HG03064 (cell line): ENCODE measurements around the gene ARMC8.

ENCODE experiments used
- ATAC-seq: cut with Tn5 transposase; IDR thresholded peaks from one replicate; pipeline ENCODE4 v1.9.1; 2021; ENCODE audit warnings: low read depth; ENCODE audit not compliant: unreplicated experiment

The ARMC8 gene

DNA sequence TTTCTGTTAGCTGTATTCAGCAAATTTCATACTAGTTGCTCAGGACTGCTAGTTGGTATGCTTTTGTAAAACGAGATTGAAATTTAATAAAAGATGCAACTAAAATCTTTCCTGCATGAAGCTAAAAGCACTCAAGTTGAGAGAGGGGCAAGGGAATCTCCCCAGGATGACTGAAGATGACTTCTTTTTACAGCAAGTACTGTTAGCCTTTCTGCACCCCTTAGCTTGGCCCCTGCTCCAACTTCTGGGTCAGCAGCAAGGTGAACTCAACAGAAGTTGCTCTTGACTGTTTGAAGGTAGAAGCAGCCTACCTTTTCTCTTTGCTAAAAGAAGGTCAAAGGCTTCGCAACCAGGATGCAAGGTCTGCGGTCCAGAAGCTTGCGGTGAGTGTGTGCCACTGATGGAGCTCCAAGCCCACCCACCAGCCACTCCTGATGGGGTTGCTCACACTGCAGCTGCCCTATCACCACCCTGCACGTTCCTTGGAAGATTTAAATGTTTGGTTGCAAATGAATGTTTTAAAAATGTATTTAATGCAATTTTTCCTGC lies 110.0 kb downstream of the ARMC8 start:
- no peak for ATAC-seq

DNA sequence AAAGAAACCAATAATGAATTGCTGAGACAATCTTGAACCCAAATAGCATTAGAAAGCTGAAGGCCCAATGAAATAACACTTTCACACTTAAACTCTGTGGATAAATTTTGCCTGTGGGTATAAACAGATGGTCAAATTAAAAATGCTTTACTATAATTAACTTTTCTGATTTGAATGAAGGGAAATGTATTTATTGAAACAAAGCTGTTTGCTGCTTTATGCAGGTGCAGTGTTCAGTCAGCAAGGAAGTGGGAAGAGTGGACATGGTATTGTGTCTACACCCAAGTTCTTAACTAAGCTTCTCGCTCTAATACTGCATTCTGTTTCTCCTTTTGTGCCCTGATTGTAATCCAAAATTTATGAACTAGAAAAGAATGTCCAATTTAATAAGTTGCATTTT lies 110.8 kb downstream of the ARMC8 start:
- ATAC-seq = no peak

DNA sequence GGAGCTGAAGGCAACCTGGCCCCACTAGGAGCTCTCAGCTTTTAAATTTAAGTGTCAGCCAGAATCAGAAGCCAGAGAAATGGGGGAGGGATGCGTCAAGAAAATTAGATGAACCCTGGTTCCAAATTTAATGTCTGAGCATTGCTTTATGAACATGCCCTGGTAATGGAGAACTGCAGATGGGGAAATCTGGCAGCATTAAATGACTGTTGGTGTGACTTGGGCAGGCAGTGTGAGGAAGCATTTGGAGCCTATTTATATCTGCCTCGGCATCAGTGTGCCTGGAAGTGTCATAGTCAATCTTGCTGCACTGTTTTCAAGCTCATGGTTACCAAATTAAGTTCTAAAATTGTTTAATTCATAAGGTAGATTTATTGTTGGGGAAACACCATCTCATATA lies 113.5 kb downstream of the ARMC8 start:
- no peak for ATAC-seq

DNA sequence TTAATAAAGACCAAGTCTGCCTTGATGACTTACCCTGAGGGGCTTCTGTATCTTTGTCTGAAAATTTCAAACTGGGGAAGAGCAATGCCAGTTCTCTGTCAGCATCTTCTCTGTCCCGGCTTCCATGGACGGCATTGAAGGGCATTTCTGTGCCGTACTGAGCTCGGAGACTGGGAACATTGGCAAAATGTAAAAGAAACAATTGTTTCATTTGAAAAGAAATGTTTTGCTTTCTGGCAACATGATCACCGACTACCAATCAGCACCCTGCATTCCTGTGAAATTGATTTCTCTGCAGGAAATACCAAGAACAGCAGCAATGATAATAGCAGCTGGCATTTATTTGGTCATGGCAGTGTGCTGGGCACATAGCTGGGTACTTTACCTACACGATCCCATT lies 116.4 kb downstream of the ARMC8 start:
- no peak for ATAC-seq

DNA sequence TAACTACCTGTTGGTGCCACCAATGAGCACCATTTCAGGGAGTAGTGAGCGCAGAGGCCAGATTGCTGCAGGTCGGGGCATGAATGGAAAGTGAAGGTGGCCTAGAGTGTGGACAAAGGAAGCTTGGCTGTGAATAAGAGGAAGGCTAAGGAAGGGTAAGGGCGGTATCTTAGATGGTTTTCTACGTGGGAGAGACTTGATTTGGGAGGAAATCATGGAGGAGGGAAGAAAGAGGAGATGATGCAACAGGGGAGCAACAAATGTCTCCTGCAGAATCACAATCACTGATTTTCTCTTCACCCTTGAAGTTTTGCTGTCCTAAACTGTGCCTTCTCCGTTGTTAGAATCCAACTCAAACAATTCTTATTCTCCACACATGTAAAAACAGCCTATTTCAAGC lies 120.8 kb downstream of the ARMC8 start:
- ATAC-seq = no peak

DNA sequence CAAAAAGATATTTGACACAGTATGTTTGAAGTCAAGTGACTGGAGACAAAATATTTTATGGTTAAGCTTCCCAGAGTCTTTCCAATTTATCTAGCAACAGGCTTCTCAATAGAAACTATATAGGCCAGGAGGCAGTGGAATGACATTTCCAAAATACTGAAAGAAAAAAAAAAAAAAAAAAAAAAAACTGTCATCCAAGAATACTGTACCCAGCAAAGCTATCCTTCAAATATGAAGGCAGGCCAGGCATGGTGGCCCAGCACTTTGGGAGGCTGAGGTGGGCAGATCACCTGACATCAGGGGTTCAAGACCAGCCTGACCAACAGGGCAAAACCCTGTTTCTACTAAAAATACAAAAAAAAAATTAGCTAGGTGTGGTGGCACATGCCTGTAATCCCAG lies 121.7 kb downstream of the ARMC8 start:
- no peak for ATAC-seq

DNA sequence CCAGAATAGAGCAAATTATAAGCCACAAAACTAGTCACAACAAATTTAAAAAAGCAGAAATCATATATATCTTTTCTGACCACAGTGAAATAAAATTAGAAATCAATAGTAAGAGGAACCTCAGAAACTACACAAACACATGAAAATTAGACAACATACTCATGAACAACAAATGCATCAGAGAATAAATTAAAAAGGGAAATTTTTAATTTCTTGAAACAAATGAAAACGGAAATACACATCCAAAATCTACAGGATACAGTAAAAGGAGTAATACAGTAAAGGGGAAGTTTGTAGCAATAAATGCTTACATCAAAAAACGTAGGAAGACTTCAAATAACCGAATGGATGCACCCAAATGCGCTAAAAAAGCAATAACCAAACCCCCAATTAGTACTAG lies 123.4 kb downstream of the ARMC8 start:
- ATAC-seq = no peak

DNA sequence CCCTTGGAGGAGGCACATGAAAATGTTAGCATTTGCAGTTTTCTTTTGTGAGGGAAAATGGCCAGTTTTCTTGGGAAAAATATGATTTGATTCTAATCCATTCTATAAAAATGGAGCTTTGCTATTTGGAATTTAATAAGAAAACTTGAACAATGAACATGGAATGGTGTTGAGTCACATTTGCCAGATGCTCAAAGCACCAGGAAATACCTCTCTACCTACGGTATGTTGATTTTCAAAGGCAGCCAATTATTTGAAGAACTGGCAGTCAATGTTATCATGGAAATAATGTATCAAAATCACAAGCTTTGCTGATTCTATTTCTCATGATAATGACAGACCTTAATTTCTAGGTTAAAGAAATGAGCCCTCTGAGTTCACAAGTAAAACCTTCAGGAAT lies 127.7 kb downstream of the ARMC8 start:
- ATAC-seq = no peak

DNA sequence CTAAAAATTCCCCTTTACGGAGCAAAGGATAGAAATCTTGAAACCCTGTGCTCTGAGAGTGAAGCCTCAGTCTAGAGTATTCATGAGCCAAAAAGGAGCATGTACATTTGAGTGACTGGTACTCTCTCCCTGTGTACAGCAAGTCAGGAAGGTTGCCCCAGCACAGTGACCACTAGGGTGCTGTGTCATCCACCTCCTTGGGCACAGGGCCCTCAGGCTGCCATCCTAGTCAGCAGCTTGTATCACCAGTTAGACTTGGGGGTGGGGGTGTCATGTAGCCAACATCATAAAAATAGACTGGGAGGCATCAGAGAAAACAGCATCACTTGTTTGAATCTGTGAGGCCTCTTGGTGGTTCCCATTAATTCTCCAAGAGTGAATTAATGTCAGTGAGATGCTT lies 130.6 kb downstream of the ARMC8 start:
- ATAC-seq = no peak

DNA sequence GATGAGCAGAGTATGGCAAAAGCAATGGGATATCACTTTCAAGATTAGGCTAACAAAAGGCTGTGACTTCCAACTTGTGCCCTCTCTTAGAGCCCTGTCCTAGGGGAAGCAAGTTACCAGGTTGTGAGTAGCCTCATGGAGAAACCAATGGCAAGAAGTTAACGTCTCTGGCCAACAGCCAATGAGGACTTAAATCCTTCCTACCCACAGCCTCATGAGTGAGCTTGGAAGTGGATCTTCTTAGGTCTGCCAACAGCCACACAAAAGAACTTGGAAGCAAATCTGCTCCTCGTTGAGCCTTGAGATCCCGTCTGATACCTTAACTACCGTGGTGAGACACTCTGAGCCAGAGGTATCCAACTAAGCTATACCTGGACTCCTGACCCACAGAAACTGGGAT lies 136.9 kb downstream of the ARMC8 start:
- no peak for ATAC-seq

DNA sequence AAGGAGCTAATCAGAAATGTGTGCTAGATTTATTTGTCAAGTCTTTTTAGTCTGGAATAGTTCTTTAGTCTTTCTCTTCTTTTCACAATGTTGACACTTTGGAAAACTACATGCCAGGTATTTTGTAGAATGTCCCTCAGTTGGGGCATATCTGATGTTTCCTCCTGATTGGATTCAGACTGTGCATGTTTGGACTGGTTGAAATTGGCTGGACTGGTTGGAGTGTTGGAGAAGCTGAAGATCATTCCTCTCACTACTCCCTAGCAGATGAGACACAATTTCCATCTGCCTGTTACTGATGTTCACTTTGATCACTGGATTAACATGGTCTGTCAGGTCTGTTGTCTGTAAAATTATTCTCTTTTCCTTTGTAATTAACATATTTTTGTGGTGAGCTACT lies 138.9 kb downstream of the ARMC8 start:
- ATAC-seq = no peak

DNA sequence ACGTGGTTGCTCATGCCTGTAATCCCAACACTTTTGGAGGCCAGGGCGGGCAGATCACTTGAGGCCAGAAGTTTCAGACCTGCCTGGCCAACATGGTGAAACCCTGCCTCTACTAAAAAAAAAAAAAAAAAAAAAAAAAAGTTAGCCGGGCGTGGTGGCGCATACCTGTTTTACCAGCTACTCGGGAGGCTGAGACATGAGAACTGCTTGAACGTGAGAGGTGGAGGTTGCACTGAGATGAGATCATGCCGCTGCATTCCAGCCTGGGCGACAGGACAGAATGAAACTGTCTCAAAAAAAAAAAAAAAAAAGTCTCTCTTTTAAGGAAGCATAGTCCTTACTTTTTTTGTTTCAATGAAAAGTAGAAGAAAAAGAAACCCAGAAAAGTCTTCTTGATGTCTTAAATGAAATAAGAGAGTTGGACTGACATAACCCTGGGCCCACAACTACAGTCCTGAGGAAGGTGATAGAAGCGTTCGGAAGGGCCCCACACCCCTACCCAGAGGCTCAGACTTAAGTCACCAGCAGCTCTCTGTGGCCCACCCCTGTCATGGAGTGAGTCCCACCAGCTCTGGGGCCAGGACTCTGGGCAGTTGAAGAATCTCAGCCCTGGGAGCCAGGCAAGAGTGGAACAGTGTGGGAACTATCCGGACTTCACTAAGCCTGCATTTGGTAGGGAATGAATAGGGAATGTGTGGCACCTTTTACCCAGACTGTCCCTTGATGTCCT lies 139.9 kb downstream of the ARMC8 start:
- no peak for ATAC-seq

DNA sequence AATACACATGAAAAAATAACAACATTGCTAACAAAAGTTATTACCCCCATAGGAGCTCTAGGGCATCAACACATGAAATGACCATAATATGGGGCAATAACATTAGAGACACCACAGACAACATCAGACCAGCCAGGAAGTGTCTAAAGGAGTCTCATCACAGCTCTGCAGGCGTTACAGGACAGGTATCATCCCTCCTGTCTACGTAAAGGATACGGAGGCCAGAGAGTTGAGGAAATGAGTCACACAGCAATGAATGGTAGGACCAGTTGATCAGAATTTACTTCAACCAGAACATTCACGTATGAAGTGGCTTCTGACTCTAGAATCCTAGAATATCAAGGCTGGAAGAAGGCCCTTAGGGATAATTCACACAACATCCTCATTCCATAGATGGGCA lies 140.7 kb downstream of the ARMC8 start:
- ATAC-seq = no peak

DNA sequence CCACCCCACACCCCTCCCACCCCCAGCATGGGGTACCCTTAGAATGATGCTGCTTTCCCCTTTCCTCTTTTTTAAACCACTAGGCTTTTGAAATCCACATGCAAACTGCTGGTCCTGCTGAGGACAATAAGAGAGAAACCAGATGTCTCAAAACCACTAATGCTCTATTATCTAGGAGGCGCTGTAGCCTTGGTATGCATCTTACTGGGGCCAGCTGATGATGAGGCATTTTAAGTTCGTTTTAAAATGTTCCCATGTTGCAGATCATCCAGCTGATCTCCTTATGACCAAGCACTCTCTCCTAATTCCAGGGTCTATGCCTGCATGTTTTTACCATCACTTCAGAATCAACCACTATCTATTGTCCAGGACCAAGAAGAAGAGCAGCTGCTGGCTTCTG lies 141.2 kb downstream of the ARMC8 start:
- ATAC-seq = no peak

DNA sequence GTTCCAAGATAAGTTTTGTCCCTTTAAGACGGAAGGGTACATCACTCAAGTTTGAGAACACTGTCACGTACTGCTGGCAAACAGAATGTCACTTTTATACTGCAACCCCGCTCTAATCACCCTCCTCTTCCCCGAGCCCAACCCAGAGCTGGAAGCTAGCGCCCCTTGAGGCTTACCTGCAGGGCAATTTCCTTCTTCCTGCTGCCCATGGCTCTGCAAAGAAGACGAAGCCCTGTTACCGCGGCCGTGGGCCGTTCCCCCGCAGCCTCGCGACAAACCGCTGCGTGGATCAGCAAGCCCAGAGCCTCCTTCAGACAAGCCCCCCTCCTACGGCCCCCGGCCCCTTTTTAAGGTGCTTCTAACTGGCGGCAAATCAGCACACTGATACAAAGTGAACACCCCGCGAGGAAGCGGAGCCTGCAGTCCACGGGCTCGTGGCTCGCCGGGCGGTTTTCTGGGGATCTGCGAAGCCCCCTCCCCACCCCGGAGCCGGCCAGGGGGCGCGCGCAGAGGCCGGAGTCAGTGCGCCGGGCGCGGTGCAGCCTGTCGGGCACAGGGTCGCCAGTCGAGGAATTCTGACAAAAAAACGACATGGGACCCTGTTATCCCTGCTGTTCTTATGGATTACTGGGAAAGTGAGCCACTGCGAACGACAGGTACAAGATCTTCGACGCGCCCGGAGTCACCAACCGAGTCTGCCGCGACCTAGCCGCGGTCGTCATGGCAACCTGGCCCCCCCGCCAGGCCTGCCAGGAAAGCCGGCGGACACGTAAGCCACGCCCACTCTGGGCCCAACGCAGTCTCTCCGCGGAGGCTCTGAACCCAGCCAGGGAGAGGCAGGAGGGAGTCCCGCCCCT lies 142.3 kb downstream of the ARMC8 start, which contains the start of gene NME9:
NME9 (minus strand) TSS at position 725 of the 857 bp plus-strand sequence; CDS start at position 209, 516 bp downstream.
- peak; percentile 68 for ATAC-seq

DNA sequence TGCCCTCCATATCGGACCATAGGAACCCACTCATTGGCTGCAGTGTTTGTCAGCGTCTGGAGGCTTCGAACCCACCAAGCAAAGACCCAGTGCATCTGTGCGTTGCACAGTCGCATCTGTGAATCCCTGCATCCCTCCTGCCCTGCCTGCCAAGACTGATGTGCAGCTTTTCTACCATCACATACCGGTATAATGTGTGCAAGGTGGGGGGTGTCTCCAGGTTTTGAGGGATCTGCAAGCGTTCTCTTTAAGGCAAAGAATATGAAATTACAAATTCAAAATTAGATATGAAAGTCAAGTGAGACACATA lies 142.8 kb downstream of the ARMC8 start:
- ATAC-seq = no peak

DNA sequence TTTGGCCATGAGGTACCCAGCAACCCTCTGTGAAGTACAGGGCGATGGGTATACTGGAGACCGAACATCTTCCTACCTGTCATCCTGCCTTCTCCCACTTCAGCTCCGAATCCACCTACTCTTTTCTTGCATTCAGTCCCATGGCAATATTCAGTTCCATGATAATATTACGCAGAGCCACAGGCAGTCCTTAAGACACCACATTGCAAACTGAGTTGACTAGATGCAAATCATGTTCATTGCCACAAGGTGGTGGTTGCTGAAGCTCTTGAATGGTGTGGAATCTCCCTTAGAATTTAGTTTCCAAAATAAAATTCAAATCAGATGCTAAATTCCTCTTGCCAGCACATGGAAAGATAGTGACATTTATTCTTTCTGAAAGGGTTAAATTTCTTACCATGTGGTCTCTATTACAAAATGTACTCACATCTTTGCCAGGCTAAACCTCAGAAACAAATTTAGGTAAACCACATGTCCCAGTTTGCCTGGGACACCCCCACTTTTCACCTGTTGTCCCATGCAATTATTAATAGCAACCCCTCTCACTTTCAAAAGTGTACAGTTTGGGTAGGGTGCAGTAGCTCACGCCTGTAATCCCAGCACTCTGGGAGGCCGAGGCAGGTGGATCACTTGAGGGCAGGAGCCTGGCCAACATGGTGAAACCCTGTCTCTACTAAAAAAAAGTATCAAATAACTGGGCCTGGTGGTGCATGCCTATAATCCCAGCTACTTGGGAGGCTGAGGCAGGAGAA lies 144.2 kb downstream of the ARMC8 start:
- ATAC-seq = no peak

DNA sequence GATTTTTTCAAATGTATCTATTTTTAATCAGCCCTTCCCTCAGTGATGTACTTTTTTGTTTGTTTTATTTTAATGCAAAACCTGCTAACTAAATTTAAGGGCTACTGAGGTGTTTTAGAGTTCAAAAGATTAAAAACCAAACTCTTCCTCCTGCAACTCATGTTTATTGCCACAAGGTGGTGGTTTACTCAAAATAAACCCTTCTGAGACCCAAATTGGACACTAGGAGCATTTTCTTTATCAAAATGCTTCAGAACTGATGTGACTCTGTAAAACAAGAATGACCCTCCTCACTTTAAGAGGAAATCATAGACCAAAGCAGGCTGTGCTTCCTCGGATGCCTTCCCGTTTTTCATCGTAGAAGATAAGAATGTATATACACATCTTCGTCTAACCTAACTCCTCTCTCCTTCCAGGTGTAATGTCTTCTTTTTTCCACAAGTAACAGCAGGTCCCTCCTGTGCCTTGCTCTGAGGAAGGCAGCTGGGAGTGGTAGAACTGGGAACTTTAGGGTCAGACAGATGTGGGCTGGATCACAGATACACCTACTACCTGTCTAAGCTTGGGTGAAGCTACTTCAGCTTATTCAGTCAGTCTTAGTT lies 145.5 kb downstream of the ARMC8 start:
- no peak for ATAC-seq

DNA sequence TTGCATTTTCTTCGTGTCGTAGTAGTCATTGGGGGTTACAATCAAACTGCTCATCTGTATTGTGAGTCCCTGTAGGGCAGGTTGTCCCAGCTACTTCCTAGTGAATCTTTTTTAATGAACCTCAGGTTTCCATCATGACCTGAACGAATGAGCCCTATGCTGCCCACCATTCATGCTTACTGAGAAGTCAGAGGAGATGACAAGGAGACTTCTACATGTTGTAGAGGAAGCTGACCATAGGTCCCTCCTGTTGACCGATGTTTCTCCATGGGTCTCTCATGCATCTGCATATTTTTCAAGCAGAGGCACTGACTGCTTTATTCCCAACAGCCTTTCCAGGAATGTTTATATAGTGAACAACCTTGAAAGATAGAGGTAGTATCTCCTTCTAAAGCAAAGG lies 147.5 kb downstream of the ARMC8 start:
- ATAC-seq = no peak

DNA sequence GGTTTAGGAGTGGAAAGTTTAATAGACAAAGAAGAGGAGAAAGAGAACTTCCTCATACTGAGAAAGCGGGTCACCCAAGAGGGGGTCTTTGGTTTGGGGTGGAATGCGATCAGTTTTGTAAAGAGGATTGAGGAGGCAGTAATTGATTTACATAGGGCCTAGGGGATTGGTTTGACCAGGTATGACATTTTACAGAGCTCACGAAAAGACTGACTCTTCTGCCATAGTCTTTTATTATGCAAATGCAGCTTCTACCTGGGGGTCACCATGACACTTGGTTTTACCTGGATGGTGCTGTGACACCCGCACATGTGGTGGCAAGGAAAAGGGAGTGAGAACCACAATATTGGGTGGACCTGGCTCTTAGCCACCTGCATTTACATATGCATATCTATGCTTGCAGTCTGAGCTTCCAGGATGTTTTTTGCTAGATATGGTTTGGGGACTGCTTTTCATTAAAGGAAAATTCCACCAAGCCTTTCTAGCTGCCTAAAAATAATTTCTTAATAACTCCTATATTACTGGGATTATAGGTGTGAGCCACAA lies 149.4 kb downstream of the ARMC8 start:
- ATAC-seq = no peak
